Measurements from ENCODE around the gene CLDN9. TPM values are rescaled to one million over a fixed set of nuclear protein-coding genes. Genes with fewer than 3 reads are reported as not detected.
A peak's percentile ranks its signal among the peaks of the same experiment; 100 is the strongest.

The CLDN9 gene
- total and polyA plus RNA-seq, 9 of the 15 experiments (the other 6 are each of a cell fraction or from before 2014, with no cell fraction given), result 0.12 to 0.44 (median 0.22) TPM; not detected in 4

GRCh38 chr16:3003582-3004270 lies 9.0 kb upstream of the CLDN9 start (continued):
- TF ChIP-seq E2F8 (IDR thresholded peaks at IDR 0.05; ENCODE audit: low read depth, partially characterized antibody) (peak; percentile 61), ZBTB40 (IDR thresholded peaks at IDR 0.05) (0 out of 2 replicates have a peak, but pooled peaks have one; percentile 20), ZBTB40 (CRISPR knock-in tag; IDR thresholded peaks at IDR 0.05) (no peak), ATF7 (IDR thresholded peaks at IDR 0.05) (peak; percentile 78), TRIM28 (IDR thresholded peaks at IDR 0.05) (peak; percentile 74), CBX3 (IDR thresholded peaks at IDR 0.05; ENCODE audit: borderline replicate concordance in 1 of 2, low read length in 2 of 2) (no peak)
- TF ChIP-seq, protein P1, sequence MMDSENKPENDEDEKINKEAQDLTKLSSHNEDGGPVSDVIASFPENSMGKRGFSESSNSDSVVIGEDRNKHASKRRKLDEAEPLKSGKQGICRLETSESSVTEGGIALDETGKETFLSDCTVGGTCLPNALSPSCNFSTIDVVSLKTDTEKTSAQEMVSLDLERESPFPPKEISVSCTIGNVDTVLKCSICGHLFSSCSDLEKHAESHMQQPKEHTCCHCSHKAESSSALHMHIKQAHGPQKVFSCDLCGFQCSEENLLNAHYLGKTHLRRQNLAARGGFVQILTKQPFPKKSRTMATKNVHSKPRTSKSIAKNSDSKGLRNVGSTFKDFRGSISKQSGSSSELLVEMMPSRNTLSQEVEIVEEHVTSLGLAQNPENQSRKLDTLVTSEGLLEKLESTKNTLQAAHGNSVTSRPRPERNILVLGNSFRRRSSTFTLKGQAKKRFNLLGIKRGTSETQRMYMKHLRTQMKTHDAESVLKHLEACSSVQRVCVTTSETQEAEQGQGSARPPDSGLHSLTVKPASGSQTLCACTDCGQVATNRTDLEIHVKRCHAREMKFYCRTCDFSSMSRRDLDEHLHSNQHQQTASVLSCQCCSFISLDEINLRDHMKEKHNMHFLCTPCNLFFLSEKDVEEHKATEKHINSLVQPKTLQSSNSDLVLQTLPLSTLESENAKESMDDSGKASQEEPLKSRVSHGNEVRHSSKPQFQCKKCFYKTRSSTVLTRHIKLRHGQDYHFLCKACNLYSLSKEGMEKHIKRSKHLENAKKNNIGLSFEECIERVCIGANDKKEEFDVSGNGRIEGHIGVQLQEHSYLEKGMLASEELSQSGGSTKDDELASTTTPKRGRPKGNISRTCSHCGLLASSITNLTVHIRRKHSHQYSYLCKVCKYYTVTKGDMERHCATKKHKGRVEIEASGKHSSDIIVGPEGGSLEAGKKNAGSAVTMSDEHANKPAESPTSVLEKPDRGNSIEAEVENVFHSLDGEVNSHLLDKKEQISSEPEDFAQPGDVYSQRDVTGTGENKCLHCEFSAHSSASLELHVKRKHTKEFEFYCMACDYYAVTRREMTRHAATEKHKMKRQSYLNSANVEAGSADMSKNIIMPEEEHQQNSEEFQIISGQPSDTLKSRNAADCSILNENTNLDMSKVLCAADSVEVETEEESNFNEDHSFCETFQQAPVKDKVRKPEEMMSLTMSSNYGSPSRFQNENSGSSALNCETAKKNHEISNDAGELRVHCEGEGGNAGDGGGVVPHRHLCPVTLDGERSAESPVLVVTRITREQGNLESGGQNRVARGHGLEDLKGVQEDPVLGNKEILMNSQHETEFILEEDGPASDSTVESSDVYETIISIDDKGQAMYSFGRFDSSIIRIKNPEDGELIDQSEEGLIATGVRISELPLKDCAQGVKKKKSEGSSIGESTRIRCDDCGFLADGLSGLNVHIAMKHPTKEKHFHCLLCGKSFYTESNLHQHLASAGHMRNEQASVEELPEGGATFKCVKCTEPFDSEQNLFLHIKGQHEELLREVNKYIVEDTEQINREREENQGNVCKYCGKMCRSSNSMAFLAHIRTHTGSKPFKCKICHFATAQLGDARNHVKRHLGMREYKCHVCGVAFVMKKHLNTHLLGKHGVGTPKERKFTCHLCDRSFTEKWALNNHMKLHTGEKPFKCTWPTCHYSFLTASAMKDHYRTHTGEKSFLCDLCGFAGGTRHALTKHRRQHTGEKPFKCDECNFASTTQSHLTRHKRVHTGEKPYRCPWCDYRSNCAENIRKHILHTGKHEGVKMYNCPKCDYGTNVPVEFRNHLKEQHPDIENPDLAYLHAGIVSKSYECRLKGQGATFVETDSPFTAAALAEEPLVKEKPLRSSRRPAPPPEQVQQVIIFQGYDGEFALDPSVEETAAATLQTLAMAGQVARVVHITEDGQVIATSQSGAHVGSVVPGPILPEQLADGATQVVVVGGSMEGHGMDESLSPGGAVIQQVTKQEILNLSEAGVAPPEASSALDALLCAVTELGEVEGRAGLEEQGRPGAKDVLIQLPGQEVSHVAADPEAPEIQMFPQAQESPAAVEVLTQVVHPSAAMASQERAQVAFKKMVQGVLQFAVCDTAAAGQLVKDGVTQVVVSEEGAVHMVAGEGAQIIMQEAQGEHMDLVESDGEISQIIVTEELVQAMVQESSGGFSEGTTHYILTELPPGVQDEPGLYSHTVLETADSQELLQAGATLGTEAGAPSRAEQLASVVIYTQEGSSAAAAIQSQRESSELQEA (IDR thresholded peaks at IDR 0.05; ENCODE audit: low read depth), result no peak
